ENCODE measurements around the gene MAP2K2.
"Not testable (repeated sequence)": the region's sequence is repeated elsewhere in the genome, so short reads cannot be mapped to it uniquely, and the experiment has no call there.

GRCh38 chr19:4135386-4135785 is 11.5 kb upstream of the MAP2K2 start:
- not testable (repeated sequence) for TF ChIP-seq CTCF, POLR2A (IDR thresholded peaks at IDR 0.05)
